Measurements from ENCODE around the gene PNPO.

Gene PNPO

GRCh38 chr17:47952171-47953021 is 11.0 kb downstream of the PNPO start:
- DNase-seq: no peak

- DNase-seq: peak; percentile 70
Measured at GRCh38 chr17:47953909-47954308, 12.5 kb downstream of the PNPO start.

- peak; percentile 90 for DNase-seq
Measured at GRCh38 chr17:47955497-47956461, 14.4 kb downstream of the PNPO start.

- peak; percentile 95 for DNase-seq
Measured at GRCh38 chr17:47956791-47957590, 15.6 kb downstream of the PNPO start.

GRCh38 chr17:47957591-47958490 is 16.5 kb downstream of the PNPO start, which contains the start of gene PRR15L:
TSS of gene PRR15L (minus strand) at chr17:47957883. CDS start at chr17:47953234, 4,649 bp downstream.
- peak; percentile 99 for DNase-seq

GRCh38 chr17:47959825-47960655 is 18.7 kb downstream of the PNPO start:
- DNase-seq: peak; percentile 99

- no peak for DNase-seq
Measured at GRCh38 chr17:47961406-47961805, 20.0 kb downstream of the PNPO start.

GRCh38 chr17:47962901-47963300 is 21.5 kb downstream of the PNPO start:
- no peak for DNase-seq

- no peak for DNase-seq
Measured at GRCh38 chr17:47964856-47965255, 23.5 kb downstream of the PNPO start.

GRCh38 chr17:47966079-47966519 is 24.7 kb downstream of the PNPO start:
- DNase-seq: peak; percentile 38

GRCh38 chr17:47967607-47968252 is 26.4 kb downstream of the PNPO start:
- DNase-seq: no peak

GRCh38 chr17:47968836-47969235 is 27.5 kb downstream of the PNPO start:
- DNase-seq: no peak

GRCh38 chr17:47969930-47970724 is 28.8 kb downstream of the PNPO start:
- no peak for DNase-seq

- peak; percentile 100 for DNase-seq
Measured at GRCh38 chr17:47970725-47971499, 29.5 kb downstream of the PNPO start, which contains the start of gene CDK5RAP3. TSS of gene CDK5RAP3 (plus strand) at chr17:47971113. CDS start at chr17:47971147, 34 bp downstream.

- DNase-seq: no peak
Measured at GRCh38 chr17:47973541-47973940, 32.2 kb downstream of the PNPO start.

GRCh38 chr17:47975189-47975822 is 33.9 kb downstream of the PNPO start:
- DNase-seq: no peak

- no peak for DNase-seq
Measured at GRCh38 chr17:47975823-47976205, 34.4 kb downstream of the PNPO start.

GRCh38 chr17:47978324-47978723 is 37.0 kb downstream of the PNPO start:
- DNase-seq: peak; percentile 87
